ENCODE results near the gene MYLK2. TPM values are rescaled to one million over a fixed set of nuclear protein-coding genes. Genes with fewer than 3 reads are reported as not detected.

The MYLK2 gene
- total and polyA plus RNA-seq, 10 of the 15 experiments (the other 5 are each of a cell fraction or from before 2014, with no cell fraction given), result 0.04 to 0.67 (median 0.18) TPM; not detected in 1

GRCh38 chr20:31811796-31812728 lies 7.1 kb upstream of the MYLK2 start (continued):
- no peak for TF ChIP-seq RELB (IDR thresholded peaks at IDR 0.05; ENCODE audit: low read depth)
- no peak for TF ChIP-seq KDM1A (IDR thresholded peaks at IDR 0.05; ENCODE audit: borderline replicate concordance)
- no peak for TF ChIP-seq SMC3 (IDR thresholded peaks at IDR 0.05; ENCODE audit: borderline replicate concordance, low read length)
- no peak for TF ChIP-seq SUZ12 (IDR thresholded peaks at IDR 0.05; ENCODE audit: unreplicated experiment)
- TF ChIP-seq NKRF (conservative IDR thresholded peaks at IDR 0.05), result no peak
- no peak for TF ChIP-seq NBN (IDR thresholded peaks at IDR 0.05)
- no peak for TF ChIP-seq ZBED1 (IDR thresholded peaks at IDR 0.05; ENCODE audit: borderline replicate concordance)
- no peak for TF ChIP-seq ASH2L (IDR thresholded peaks at IDR 0.05; ENCODE audit: borderline replicate concordance, low read depth)

DNA sequence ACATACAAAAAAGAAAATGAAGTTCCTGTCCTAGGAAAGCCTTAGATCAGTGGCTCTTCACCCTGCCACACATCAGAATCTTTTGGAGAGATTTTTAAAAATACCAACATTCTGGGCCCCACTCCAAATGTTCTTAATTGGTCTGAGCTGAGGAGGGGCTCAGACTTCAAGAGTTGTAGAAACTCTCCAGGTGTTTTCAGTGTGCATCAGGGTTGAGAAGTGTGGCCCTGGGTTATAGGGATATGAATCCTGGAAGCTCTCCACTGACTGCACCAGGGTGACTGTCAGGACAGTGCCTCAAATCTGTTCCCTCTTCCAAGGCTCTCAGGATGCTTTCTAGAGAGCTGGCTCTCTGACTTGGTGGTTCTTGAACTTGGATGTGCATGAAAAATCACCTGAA lies 5.5 kb upstream of the MYLK2 start:
- ChIA-PET RAD21 (ENCODE audit: unreplicated experiment) (interaction anchor here (0.7 kb wide), 1 partner anchor 10 kb away, joined by 3 read pairs; no protein-coding TSS in a partner anchor), CTCF (interaction anchor here (1.1 to 1.8 kb wide), 3 partner anchors 10 to 201 kb away, joined by 4 to 6 read pairs (median 5); no protein-coding TSS in a partner anchor), SMC1A (ENCODE audit: uncharacterized antibody, unreplicated experiment) (interaction anchor here (1.1 kb wide), 1 partner anchor 180 kb away, joined by 3 read pairs; no protein-coding TSS in a partner anchor), POLR2A (no interaction called here)
- ATAC-seq (no peak), DNase-seq (ENCODE audit: low read depth, low spot score) (no peak), FAIRE-seq (no peak)
- Histone ChIP-seq H3K27me3 (replicated peaks in 1 of 2; ENCODE audit: control insufficient read depth in 2 of 2, insufficient read depth in 2 of 2, low read length in 1 of 2) (no peaks in the 10 kb centered on the region), H3K36me3 (ENCODE audit: control insufficient read depth in 2 of 2, insufficient read depth in 2 of 2, low read length in 1 of 2) (no peaks in the 10 kb centered on the region), H2AFZ (ENCODE audit: control insufficient read depth, low read depth, low read length) (no peak overlapping the region), H3K79me2 (ENCODE audit: control insufficient read depth, insufficient read depth, low read length) (no peaks in the 10 kb centered on the region), H3K9ac (ENCODE audit: control insufficient read depth, insufficient read depth, low read length) (no peak overlapping the region), H3K27ac (ENCODE audit: control insufficient read depth, insufficient read depth) (no peak overlapping the region), H3K4me2 (ENCODE audit: control insufficient read depth, insufficient read depth) (no peak overlapping the region), H3K4me1 (ENCODE audit: control insufficient read depth, insufficient read depth, low read length) (no peaks in the 10 kb centered on the region; the same call in 1 of the 2 replicates), H4K20me1 (ENCODE audit: control insufficient read depth, insufficient read depth) (no peaks in the 10 kb centered on the region), H3K4me3 (no peak overlapping the region), H3K9me3 (replicated peaks; ENCODE audit: control insufficient read depth, insufficient read depth, low read length) (no peaks in the 10 kb centered on the region)
- no TSS peak for BruUV-seq (replicated peaks)
- intact Hi-C loops (cut with micrococcal nuclease; ENCODE audit: unreplicated experiment), result no loop called here
- in situ Hi-C loops (cut with MboI), result no loop called here
- no peak for TF ChIP-seq ZZZ3 (IDR thresholded peaks at IDR 0.05; ENCODE audit: control insufficient read depth, insufficient read length, low read depth)
- no peak for TF ChIP-seq ASH2L (IDR thresholded peaks at IDR 0.05; ENCODE audit: borderline replicate concordance, low read depth)
- TF ChIP-seq, protein P1, sequence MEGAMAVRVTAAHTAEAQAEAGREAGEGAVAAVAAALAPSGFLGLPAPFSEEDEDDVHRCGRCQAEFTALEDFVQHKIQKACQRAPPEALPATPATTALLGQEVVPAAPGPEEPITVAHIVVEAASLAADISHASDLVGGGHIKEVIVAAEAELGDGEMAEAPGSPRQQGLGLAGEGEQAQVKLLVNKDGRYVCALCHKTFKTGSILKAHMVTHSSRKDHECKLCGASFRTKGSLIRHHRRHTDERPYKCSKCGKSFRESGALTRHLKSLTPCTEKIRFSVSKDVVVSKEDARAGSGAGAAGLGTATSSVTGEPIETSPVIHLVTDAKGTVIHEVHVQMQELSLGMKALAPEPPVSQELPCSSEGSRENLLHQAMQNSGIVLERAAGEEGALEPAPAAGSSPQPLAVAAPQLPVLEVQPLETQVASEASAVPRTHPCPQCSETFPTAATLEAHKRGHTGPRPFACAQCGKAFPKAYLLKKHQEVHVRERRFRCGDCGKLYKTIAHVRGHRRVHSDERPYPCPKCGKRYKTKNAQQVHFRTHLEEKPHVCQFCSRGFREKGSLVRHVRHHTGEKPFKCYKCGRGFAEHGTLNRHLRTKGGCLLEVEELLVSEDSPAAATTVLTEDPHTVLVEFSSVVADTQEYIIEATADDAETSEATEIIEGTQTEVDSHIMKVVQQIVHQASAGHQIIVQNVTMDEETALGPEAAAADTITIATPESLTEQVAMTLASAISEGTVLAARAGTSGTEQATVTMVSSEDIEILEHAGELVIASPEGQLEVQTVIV (IDR thresholded peaks at IDR 0.05; ENCODE audit: borderline replicate concordance, partially characterized antibody), result no peak
- TF ChIP-seq STAT1 (conservative IDR thresholded peaks at IDR 0.05), result no peak
- no peak for TF ChIP-seq WRNIP1 (IDR thresholded peaks at IDR 0.05; ENCODE audit: borderline replicate concordance, low read depth, low read length)
- no peak for TF ChIP-seq ZNF217 (IDR thresholded peaks at IDR 0.05)
- no peak for TF ChIP-seq MYC (IDR thresholded peaks at IDR 0.05; ENCODE audit: insufficient read depth, insufficient read length, insufficient replicate concordance, low read length, severe bottlenecking)
- TF ChIP-seq ZNF622 (IDR thresholded peaks at IDR 0.05), result no peak
- no peak for TF ChIP-seq NFXL1 (IDR thresholded peaks at IDR 0.05; ENCODE audit: borderline replicate concordance)
- TF ChIP-seq BMI1 (IDR thresholded peaks at IDR 0.05; ENCODE audit: borderline replicate concordance), result no peak

Data from GM12878 (cell line).